Ascending aorta (tissue), 2 donors: Measurements from ENCODE around the gene KLHL28. TPM values are rescaled to one million over a fixed set of nuclear protein-coding genes. Genes with fewer than 3 reads are reported as not detected.

Experiments used
- DNase-seq, 2 donors: peaks; one replicate each; pipeline ENCODE4 v3.0.0-alpha.2; 2019; ENCODE audit warnings: low spot score in 2 of 2
- H3K27ac ChIP-seq, 2 donors: fragments of 200-600 bp; sonication (generic); one replicate each; pipeline ENCODE4 v1.5.1; 2016 to 2017; ENCODE audit warnings: mild to moderate bottlenecking in 1 of 2
- H3K27me3 ChIP-seq: fragments of 200-600 bp; sonication (generic); one replicate; pipeline ENCODE4 v1.5.1; 2017
- H3K36me3 ChIP-seq, 2 donors: fragments of 200-600 bp; sonication (generic); one replicate each; pipeline ENCODE4 v1.5.1; 2016
- H3K4me1 ChIP-seq, 2 donors: fragments of 200-600 bp; sonication (generic); one replicate each; pipeline ENCODE4 v1.5.1; 2016 to 2017; ENCODE audit warnings: mild to moderate bottlenecking in 1 of 2
- H3K4me3 ChIP-seq, 2 donors: fragments of 200-600 bp; sonication (generic); one replicate each; pipeline ENCODE4 v1.5.1; 2016 to 2017; ENCODE audit warnings: mild to moderate bottlenecking in 1 of 2
- H3K9me3 ChIP-seq, 2 donors: fragments of 200-600 bp; sonication (generic); one replicate each; pipeline ENCODE4 v1.5.1; 2016
- intact Hi-C: fragments of 100-400 bp; cut with DNase I; formaldehyde crosslinking; loops from one replicate; pipeline ENCODE4 v1.15.1; 2023
- total RNA-seq: library from RNA; depleted of rRNA; stranded (reverse); fragments of >200 nt; gene quantifications from one replicate; pipeline ENCODE4 v1.1.0, GENCODE V29; 2016
- TF ChIP-seq, protein P1 (sequence below), 3 experiments: fragments of 200-600 bp in 2 of 3; fragments of 450-650 bp in 1 of 3; sonication (generic) in 2 of 3; IDR thresholded peaks; one replicate each; pipeline ENCODE4 v1.5.1; 2016 to 2019; ENCODE audit warnings: antibody characterized with exemption in 3 of 3, mild to moderate bottlenecking in 1 of 3, moderate library complexity in 1 of 3

The KLHL28 gene
- total RNA-seq, 1 donor from 2014 or later, result 6.1 TPM

DNA sequence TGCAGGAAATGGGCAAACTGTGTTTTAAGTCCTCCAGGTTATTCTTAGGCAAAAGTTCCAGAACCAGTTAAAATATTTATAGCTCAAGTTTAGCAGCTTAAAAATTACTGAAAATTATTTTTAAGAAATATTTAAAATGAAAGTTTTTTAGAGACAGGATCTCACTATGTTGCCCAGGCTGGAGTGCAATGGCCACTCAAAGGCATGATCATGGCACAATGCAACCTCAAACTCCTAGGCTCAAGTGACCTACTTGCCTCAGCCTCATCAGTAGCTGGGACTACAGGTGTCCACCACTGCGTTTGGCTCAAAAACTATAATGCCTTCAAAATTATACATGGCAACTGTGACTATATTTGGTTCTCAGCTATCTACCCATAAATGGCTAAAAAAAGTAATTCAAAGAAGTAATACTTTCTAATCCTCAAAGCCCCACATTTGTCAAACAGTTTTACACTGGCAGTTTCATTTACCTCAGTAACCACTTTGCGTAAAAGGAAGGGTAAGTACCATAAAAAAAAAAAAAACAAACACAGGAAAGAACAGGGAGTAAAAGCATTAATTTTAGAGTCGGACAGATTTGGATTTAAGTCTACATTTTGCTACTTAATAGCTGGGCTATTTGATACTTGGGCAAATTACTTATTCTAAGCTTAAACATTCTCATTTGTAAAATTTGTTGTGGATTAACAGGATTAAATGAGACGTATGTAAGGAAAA lies 9.2 kb downstream of the KLHL28 start:
- no peak for DNase-seq
- intact Hi-C loops, result no loop called here

DNA sequence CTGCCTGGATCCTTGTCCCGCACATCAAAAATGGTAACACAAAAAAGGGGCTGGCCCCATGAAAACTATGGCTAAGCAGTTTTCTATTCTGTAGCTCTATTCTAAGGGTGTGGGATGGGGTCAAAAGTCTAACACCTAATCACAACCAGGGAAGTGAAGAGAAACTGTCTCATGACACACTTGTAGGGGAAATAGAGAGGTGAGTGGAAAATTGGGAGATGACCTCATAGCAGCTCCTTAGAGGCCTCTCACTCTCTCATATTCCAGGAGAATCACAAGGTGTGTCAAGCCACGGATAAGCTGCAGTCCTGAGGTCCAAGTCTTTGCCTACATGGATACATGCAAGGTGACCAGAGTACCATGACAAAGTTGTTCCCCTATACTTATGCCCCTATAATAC lies 10.7 kb downstream of the KLHL28 start:
- no peak for DNase-seq
- TF ChIP-seq, protein P1, sequence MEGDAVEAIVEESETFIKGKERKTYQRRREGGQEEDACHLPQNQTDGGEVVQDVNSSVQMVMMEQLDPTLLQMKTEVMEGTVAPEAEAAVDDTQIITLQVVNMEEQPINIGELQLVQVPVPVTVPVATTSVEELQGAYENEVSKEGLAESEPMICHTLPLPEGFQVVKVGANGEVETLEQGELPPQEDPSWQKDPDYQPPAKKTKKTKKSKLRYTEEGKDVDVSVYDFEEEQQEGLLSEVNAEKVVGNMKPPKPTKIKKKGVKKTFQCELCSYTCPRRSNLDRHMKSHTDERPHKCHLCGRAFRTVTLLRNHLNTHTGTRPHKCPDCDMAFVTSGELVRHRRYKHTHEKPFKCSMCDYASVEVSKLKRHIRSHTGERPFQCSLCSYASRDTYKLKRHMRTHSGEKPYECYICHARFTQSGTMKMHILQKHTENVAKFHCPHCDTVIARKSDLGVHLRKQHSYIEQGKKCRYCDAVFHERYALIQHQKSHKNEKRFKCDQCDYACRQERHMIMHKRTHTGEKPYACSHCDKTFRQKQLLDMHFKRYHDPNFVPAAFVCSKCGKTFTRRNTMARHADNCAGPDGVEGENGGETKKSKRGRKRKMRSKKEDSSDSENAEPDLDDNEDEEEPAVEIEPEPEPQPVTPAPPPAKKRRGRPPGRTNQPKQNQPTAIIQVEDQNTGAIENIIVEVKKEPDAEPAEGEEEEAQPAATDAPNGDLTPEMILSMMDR (IDR thresholded peaks at IDR 0.05), result no peak
- Histone ChIP-seq H3K9me3 (no peaks in the 10 kb centered on the region), H3K4me3 (no peak overlapping the region), H3K4me1 (no peaks in the 10 kb centered on the region), H3K27me3 (no peaks in the 10 kb centered on the region), H3K36me3 (peaks cover 0 to 13% of the 10 kb centered on the region in 2 donors), H3K27ac (no peak overlapping the region)
- intact Hi-C loops, result no loop called here

More for the DNA sequence above, 9.2 kb downstream of the KLHL28 start:
- Histone ChIP-seq H3K4me1 (no peaks in the 10 kb centered on the region), H3K27ac (no peak overlapping the region), H3K4me3 (no peak overlapping the region), H3K9me3 (no peaks in the 10 kb centered on the region), H3K36me3 (peaks cover 0 to 9% of the 10 kb centered on the region in 2 donors), H3K27me3 (no peaks in the 10 kb centered on the region)
- TF ChIP-seq, protein P1 (IDR thresholded peaks at IDR 0.05), result no peak

DNA sequence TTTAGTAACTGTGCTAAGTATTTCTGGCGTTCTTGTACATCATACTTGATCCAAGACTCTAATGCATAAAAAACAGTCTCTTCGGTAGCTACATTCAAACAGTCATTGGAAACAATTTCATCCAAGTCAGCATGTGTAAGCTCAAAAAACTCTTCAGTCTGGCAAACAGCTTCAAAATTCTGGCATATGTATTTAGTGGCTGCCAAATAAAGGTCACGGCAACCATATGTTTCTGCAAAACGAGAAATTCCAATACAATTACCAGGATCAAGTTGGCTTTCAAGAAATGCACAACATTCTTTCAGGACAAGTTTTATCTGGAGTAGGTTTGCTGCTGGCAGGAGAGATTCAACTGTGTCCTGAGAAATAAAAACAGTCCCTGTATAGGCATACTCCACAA lies 16.5 kb downstream of the KLHL28 start:
- Histone ChIP-seq H3K36me3 (peaks cover 10 to 28% of the 10 kb centered on the region in 2 donors), H3K4me1 (no peaks in the 10 kb centered on the region), H3K27me3 (no peaks in the 10 kb centered on the region), H3K27ac (no peak overlapping the region), H3K4me3 (no peak overlapping the region), H3K9me3 (no peaks in the 10 kb centered on the region)
- no peak for DNase-seq
- intact Hi-C loops, result no loop called here
- TF ChIP-seq, protein P1 (IDR thresholded peaks at IDR 0.05), result no peak

DNA sequence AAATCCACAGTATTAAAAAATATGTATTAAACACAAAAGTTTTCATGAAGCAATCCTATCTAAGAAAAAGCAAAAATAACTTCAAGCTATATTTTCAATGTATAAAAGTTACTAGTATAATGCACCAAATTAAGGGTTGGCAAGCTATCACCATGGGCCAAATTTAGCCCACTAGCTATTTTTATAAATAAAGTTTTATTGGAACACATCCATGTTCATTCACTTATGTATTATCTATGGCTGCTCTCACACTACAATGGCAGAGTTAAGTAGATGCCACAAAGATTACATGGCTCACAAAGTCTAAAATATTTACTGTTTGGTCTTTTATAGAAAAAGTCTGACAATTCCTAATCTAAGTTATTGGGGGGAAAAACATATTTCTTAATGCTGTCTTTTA lies 17.6 kb downstream of the KLHL28 start:
- no peak overlapping the region for H3K4me3 ChIP-seq
- H3K27ac ChIP-seq, result no peak overlapping the region
- no peak for DNase-seq
- TF ChIP-seq, protein P1 (IDR thresholded peaks at IDR 0.05), result no peak
- no peaks in the 10 kb centered on the region for H3K4me1 ChIP-seq
- intact Hi-C loops, result no loop called here
- H3K36me3 ChIP-seq, result peaks cover 10 to 35% of the 10 kb centered on the region in 2 donors
- no peaks in the 10 kb centered on the region for H3K27me3 ChIP-seq
- no peaks in the 10 kb centered on the region for H3K9me3 ChIP-seq

DNA sequence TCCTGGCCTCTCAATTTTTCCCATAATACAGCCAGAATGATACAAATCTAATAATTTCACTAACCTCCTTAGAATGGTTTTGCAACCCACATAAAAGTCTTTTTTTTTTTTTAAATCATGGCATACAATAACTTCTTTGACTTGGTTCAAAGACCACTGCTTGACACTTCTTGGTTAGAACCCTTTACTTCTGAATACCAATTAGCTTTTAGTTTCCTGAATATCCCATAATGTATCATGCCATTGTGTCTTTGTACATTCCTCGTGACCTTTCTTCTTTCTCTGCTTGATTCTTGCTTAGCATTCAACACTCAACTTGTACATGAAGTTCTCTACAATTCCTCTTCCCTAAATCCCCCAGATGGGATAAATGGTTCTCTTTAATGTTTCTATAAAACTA lies 19.3 kb downstream of the KLHL28 start:
- no peak for DNase-seq
- Histone ChIP-seq H3K27me3 (no peaks in the 10 kb centered on the region), H3K36me3 (peaks cover 13 to 46% of the 10 kb centered on the region in 2 donors), H3K9me3 (no peaks in the 10 kb centered on the region), H3K27ac (no peak overlapping the region), H3K4me1 (no peaks in the 10 kb centered on the region), H3K4me3 (no peak overlapping the region)
- TF ChIP-seq, protein P1 (IDR thresholded peaks at IDR 0.05), result no peak
- intact Hi-C loops, result no loop called here
